Heart left ventricle (tissue), 16 donors: Measurements from ENCODE around the gene KLHDC1. TPM values are rescaled to one million over a fixed set of nuclear protein-coding genes. Genes with fewer than 3 reads are reported as not detected.
"Not testable (repeated sequence)": the region's sequence is repeated elsewhere in the genome, so short reads cannot be mapped to it uniquely, and the experiment has no call there.

Experiments
- ATAC-seq, 4 donors: fragments of 200-7000 bp; cut with Tn5 transposase; one replicate each; pipeline ENCODE4 v1.9.1; 2020 to 2022; ENCODE audit warnings: moderate library complexity in 4 of 4, mild to moderate bottlenecking in 3 of 4, moderate number of reproducible peaks in 1 of 4
- DNase-seq, 5 donors: peaks; one replicate each; pipeline ENCODE4 v3.0.0-alpha.2; 2020
- H3K27ac ChIP-seq, 12 donors: fragments of 200-600 bp; sonication (generic) in 4 of 12; one replicate each; pipeline versions ENCODE4 v1.5.0 to v1.8.0; 2016 to 2022; ENCODE audit warnings: mild to moderate bottlenecking in 2 of 12
- H3K27me3 ChIP-seq, 9 donors: fragments of 200-600 bp; sonication (generic) in 2 of 9; one replicate each; pipeline versions ENCODE4 v1.5.1 to v1.8.0; 2016 to 2022; ENCODE audit warnings: mild to moderate bottlenecking in 3 of 9
- H3K36me3 ChIP-seq, 9 donors: fragments of 200-600 bp; sonication (generic) in 2 of 9; one replicate each; pipeline versions ENCODE4 v1.5.0 to v1.8.0; 2018 to 2022; ENCODE audit warnings: mild to moderate bottlenecking in 2 of 9
- H3K4me1 ChIP-seq, 12 donors: fragments of 200-600 bp; sonication (generic) in 4 of 12; one replicate each; pipeline versions ENCODE4 v1.5.0 to v1.8.0; 2016 to 2022; ENCODE audit warnings: mild to moderate bottlenecking in 3 of 12
- H3K4me3 ChIP-seq, 12 donors: fragments of 200-600 bp; sonication (generic) in 4 of 12; one replicate each; pipeline versions ENCODE4 v1.5.0 to v1.8.0; 2017 to 2022; ENCODE audit warnings: mild to moderate bottlenecking in 9 of 12, moderate library complexity in 4 of 12
- H3K9me3 ChIP-seq, 12 donors: fragments of 200-600 bp; sonication (generic) in 4 of 12; one replicate each; pipeline versions ENCODE4 v1.5.0 to v1.8.0; 2016 to 2022; ENCODE audit warnings: mild to moderate bottlenecking in 1 of 12
- CTCF ChIP-seq, 12 donors: fragments of 200-600 bp; sonication (generic) in 4 of 12; IDR thresholded peaks; one replicate each; pipeline versions ENCODE4 v1.5.0 to v1.8.0; 2018 to 2022; ENCODE audit warnings: antibody characterized with exemption in 12 of 12, mild to moderate bottlenecking in 5 of 12
- POLR2A ChIP-seq, 2 donors: fragments of 450-650 bp; IDR thresholded peaks; one replicate each; pipeline ENCODE4 v1.6.1; 2017; ENCODE audit warnings: antibody characterized with exemption in 2 of 2, mild to moderate bottlenecking in 2 of 2, moderate library complexity in 2 of 2
- WGBS, 4 donors: extraction: QIAGEN DNeasy Blood & Tissue Kit in 2 of 4; methylation state at CpG; one replicate each; pipeline versions ENCODE4 v1.1.5 to v1.1.7; 2013 to 2018; 5-methylcytosine and 5-hydroxymethylcytosine counted together
- intact Hi-C, 10 donors: fragments of 100-400 bp; cut with DNase I; formaldehyde crosslinking; loops; one replicate each; pipeline versions ENCODE4 v1.11.1 to v1.14.2; 2022
- polyA plus RNA-seq, 2 donors: library from polyadenylated mRNA; stranded (reverse); fragments of 200-250 nt; gene quantifications; one replicate each; pipeline ENCODE4 v1.2.3, GENCODE V29; 2013
- total RNA-seq, 9 donors: library from RNA; depleted of rRNA in 2 of 9; stranded (reverse); fragments of >200 nt in 2 of 9; fragmentation: NEBNext Ultra II Directional in 3 of 9; extraction: Animal tissue kit (Norgen Biotek cat#: 25700) in 3 of 9; gene quantifications; one replicate each; pipeline versions ENCODE4 v1.1.0 to v1.2.4, GENCODE V29; 2016 to 2023
- donor health status: ischemic (EF 13 %, LVEDD 7.1; RV severe dilation, severe dysfunction).
- donor health status: healthy with polysubstance abuse.
- donor health status: DM: no; HTN: yes; CAD: no.
- donor health status: DM: no; HTN: no; CAD: no.
- donor health status: ischemic (EF 25% LVEDD 6.9; RV normal size, moderate dysfunction).
- donor health status: ischemic (EF 25% LVEDD 5.7; RV mildly dilated, moderate dysfunction).
- donor health status: healthy.
- donor health status: DM: yes; HTN: yes; CAD: no.
- donor health status: ischemic (EF 35%, LVEDD 5.7; RV mildly dilated, moderate dysfunction).
- donor health status: nonischemic (EF 11% LVEDD 7.7; RV severe dilation, severe dysfunction).
- donor health status: DM: yes; HTN: yes; CAD: no.
- donor health status: PGD.
- donor health status: ischemic (EF 29% LVEDD 5.4; RV normal size, mild dysfunction).
- donor health status: nonischemic (EF 23%, LVEDD 6.1; RV moderate dilation, normal function).

KLHDC1 gene
- total and polyA plus RNA-seq, 11 donors = 1.1 to 9.8 (median 6.4) TPM

- intact Hi-C loops = no loop called here
- H3K4me3 ChIP-seq = no peak overlapping the region
- H3K4me1 ChIP-seq = no peaks in the 10 kb centered on the region
- no peak for ATAC-seq
- H3K27ac ChIP-seq = no peak overlapping the region
- no peak for DNase-seq
- peaks cover 0 to 90% (median 14%) of the 10 kb centered on the region in 9 donors for H3K36me3 ChIP-seq
- TF ChIP-seq POLR2A (IDR thresholded peaks at IDR 0.05) (no peak), CTCF (IDR thresholded peaks at IDR 0.05) (no peak)
- H3K27me3 ChIP-seq = no peaks in the 10 kb centered on the region
- no peaks in the 10 kb centered on the region for H3K9me3 ChIP-seq
- 87 to 93% (median 92%) methylated on average over 3 of the region's 3 CpGs for WGBS, 4 donors
Observed at GRCh38 chr14:49732896-49733295, 40.0 kb downstream of the KLHDC1 start.

DNA sequence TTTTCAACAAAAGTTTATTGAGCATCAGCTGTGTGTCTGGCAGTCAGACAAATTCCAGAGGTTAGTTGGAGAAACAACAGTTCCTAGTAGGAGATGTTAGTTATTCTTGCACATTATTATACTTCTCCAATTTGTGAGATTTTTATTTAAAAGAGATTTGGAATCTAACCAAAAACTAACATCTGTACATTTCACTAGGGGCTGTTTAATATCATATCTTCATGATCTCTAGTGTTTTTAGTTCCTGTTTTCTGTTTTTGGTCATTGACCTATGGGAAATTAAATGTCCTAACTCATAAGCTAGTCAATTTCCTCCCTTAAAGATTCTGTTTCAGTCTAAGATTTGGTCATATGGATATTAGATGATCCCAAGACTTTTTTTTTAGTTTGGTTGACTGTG is 40.9 kb downstream of the KLHDC1 start:
- DNase-seq (no peak), ATAC-seq (no peak)
- no peak overlapping the region for H3K4me3 ChIP-seq
- no peak overlapping the region for H3K27ac ChIP-seq
- H3K4me1 ChIP-seq = no peaks in the 10 kb centered on the region
- TF ChIP-seq CTCF (IDR thresholded peaks at IDR 0.05) = no peak
- TF ChIP-seq POLR2A (IDR thresholded peaks at IDR 0.05) = no peak
- intact Hi-C loops = no loop called here
- no peaks in the 10 kb centered on the region for H3K9me3 ChIP-seq
- no peaks in the 10 kb centered on the region for H3K27me3 ChIP-seq
- peaks cover 0 to 85% (median 8%) of the 10 kb centered on the region in 9 donors for H3K36me3 ChIP-seq

DNA sequence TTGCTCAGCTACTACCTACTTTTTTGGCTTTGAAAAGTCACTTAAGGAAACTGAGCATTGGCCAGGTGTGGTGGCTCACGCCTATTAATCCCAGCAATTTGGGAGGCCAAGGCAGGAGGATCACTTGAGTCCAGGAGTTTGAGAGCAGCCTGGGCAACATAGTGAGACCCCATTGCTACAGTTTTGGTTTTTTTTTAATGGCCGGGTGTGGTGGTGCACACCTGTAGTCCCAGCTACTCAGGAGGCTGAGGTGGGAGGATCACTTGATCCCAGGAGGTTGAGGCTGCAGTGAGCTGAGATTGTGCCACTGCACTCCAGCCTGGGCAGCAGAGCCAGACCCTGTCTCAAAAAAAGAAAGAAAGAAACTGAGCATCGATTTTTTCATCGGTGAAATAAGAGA is 42.7 kb downstream of the KLHDC1 start:
- intact Hi-C loops, ATAC-seq, H3K27ac ChIP-seq, H3K27me3 ChIP-seq, H3K4me3 ChIP-seq, H3K4me1 ChIP-seq, DNase-seq, H3K9me3 ChIP-seq: not testable (repeated sequence)
- WGBS, 4 donors = 85 to 98% (median 97%) methylated on average over 4 of the region's 4 CpGs
- peaks cover 0 to 80% (median 9%) of the 10 kb centered on the region in 9 donors for H3K36me3 ChIP-seq

- TF ChIP-seq POLR2A (IDR thresholded peaks at IDR 0.05) (no peak), CTCF (IDR thresholded peaks at IDR 0.05) (no peak)
- Histone ChIP-seq H3K36me3 (peaks cover 0 to 98% (median 39%) of the 10 kb centered on the region in 9 donors), H3K27me3 (no peaks in the 10 kb centered on the region), H3K9me3 (no peaks in the 10 kb centered on the region), H3K4me3 (no peak overlapping the region), H3K4me1 (no peaks in the 10 kb centered on the region), H3K27ac (no peak overlapping the region)
- ATAC-seq (no peak), DNase-seq (no peak)
- intact Hi-C loops = no loop called here
- WGBS, 4 donors = 86 to 96% (median 92%) methylated on average over 1 of the region's 1 CpG
Observed at GRCh38 chr14:49745191-49745590, 52.3 kb downstream of the KLHDC1 start.

GRCh38 chr14:49746476-49746875 is 53.6 kb downstream of the KLHDC1 start:
- DNase-seq, ATAC-seq, H3K27me3 ChIP-seq, H3K27ac ChIP-seq, H3K9me3 ChIP-seq, H3K4me3 ChIP-seq, intact Hi-C loops, H3K4me1 ChIP-seq: not testable (repeated sequence)
- H3K36me3 ChIP-seq = peaks cover 0 to 97% (median 30%) of the 10 kb centered on the region in 9 donors
